HepG2 (cell line): Measurements from ENCODE around the gene FRRS1.

Source experiments
- CBFB ChIP-seq: sonication (generic); formaldehyde crosslinking; IDR thresholded peaks from 2 replicates; pipeline ENCODE4 v1.4.0; 2020; ENCODE audit warnings: missing genetic modification reagents
- POLR2AphosphoS5 ChIP-seq: IDR thresholded peaks from 2 replicates; pipeline ENCODE4 v1.6.1; 2012; ENCODE audit warnings: low read depth, low read length
- TF ChIP-seq, protein P1 (sequence below), 2 experiments: IDR thresholded peaks; 2 replicates each; pipeline ENCODE4 v1.6.1; 2011 to 2012; ENCODE audit warnings: low read length in 2 of 2, borderline replicate concordance in 1 of 2, low read depth in 1 of 2, mild to moderate bottlenecking in 1 of 2, moderate library complexity in 1 of 2
- TF ChIP-seq, protein P2 (sequence below): sonication (generic); formaldehyde crosslinking; IDR thresholded peaks from 2 replicates; pipeline ENCODE4 v1.5.0; 2020; ENCODE audit warnings: mild to moderate bottlenecking, missing genetic modification reagents, moderate library complexity
- TF ChIP-seq, protein P3 (sequence below): sonication (generic); formaldehyde crosslinking; IDR thresholded peaks from 2 replicates; pipeline ENCODE4 v1.8.1; 2022; ENCODE audit warnings: low read depth, mild to moderate bottlenecking, missing genetic modification reagents

DNA sequence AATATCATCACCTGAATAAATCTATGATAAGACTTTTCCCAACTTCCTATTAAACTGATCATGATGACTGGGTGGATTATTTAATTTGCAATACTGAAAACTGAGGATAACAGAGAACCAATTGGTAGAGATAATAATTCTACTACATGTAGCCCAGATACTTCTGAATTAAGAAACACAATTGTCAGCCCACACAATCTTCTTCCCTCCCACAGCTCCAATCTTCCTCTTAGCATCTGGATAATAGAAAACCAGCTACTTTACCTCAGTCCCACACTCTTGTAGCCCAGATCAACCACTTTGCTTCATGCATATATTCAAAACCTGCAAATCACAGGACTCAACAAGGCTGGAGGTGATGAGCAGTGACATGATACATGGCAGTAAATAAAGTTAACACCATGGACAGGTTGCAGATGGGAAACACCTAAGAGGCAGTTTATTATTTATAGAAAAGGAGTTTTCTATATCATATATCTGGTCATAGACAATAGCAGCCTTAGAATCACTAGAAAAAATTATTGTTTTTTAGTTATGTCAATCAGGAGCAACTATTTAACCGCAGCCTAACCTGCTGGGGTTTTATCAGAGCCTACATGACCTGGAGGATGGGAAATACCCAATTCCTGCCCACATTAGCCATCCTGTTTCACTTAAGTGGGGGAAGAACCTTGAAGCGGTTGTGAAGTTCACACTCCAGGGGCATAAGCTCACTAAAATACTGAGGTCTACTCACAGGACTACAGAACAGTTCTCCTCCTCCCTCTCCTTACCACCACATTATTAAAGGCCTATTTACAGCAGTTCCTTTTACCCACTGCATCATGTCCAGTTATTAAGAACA, 16.7 kb downstream of the FRRS1 start:
- TF ChIP-seq, protein P1, sequence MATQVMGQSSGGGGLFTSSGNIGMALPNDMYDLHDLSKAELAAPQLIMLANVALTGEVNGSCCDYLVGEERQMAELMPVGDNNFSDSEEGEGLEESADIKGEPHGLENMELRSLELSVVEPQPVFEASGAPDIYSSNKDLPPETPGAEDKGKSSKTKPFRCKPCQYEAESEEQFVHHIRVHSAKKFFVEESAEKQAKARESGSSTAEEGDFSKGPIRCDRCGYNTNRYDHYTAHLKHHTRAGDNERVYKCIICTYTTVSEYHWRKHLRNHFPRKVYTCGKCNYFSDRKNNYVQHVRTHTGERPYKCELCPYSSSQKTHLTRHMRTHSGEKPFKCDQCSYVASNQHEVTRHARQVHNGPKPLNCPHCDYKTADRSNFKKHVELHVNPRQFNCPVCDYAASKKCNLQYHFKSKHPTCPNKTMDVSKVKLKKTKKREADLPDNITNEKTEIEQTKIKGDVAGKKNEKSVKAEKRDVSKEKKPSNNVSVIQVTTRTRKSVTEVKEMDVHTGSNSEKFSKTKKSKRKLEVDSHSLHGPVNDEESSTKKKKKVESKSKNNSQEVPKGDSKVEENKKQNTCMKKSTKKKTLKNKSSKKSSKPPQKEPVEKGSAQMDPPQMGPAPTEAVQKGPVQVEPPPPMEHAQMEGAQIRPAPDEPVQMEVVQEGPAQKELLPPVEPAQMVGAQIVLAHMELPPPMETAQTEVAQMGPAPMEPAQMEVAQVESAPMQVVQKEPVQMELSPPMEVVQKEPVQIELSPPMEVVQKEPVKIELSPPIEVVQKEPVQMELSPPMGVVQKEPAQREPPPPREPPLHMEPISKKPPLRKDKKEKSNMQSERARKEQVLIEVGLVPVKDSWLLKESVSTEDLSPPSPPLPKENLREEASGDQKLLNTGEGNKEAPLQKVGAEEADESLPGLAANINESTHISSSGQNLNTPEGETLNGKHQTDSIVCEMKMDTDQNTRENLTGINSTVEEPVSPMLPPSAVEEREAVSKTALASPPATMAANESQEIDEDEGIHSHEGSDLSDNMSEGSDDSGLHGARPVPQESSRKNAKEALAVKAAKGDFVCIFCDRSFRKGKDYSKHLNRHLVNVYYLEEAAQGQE (IDR thresholded peaks at IDR 0.05; ENCODE audit: borderline replicate concordance in 1 of 2, low read depth in 1 of 2, low read length in 2 of 2), result no peak
- TF ChIP-seq, protein P2, sequence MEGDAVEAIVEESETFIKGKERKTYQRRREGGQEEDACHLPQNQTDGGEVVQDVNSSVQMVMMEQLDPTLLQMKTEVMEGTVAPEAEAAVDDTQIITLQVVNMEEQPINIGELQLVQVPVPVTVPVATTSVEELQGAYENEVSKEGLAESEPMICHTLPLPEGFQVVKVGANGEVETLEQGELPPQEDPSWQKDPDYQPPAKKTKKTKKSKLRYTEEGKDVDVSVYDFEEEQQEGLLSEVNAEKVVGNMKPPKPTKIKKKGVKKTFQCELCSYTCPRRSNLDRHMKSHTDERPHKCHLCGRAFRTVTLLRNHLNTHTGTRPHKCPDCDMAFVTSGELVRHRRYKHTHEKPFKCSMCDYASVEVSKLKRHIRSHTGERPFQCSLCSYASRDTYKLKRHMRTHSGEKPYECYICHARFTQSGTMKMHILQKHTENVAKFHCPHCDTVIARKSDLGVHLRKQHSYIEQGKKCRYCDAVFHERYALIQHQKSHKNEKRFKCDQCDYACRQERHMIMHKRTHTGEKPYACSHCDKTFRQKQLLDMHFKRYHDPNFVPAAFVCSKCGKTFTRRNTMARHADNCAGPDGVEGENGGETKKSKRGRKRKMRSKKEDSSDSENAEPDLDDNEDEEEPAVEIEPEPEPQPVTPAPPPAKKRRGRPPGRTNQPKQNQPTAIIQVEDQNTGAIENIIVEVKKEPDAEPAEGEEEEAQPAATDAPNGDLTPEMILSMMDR (CRISPR knock-in tag), result no peak
- TF ChIP-seq CBFB (CRISPR knock-in tag) (no peak), POLR2AphosphoS5 (no peak)
- TF ChIP-seq, protein P3, sequence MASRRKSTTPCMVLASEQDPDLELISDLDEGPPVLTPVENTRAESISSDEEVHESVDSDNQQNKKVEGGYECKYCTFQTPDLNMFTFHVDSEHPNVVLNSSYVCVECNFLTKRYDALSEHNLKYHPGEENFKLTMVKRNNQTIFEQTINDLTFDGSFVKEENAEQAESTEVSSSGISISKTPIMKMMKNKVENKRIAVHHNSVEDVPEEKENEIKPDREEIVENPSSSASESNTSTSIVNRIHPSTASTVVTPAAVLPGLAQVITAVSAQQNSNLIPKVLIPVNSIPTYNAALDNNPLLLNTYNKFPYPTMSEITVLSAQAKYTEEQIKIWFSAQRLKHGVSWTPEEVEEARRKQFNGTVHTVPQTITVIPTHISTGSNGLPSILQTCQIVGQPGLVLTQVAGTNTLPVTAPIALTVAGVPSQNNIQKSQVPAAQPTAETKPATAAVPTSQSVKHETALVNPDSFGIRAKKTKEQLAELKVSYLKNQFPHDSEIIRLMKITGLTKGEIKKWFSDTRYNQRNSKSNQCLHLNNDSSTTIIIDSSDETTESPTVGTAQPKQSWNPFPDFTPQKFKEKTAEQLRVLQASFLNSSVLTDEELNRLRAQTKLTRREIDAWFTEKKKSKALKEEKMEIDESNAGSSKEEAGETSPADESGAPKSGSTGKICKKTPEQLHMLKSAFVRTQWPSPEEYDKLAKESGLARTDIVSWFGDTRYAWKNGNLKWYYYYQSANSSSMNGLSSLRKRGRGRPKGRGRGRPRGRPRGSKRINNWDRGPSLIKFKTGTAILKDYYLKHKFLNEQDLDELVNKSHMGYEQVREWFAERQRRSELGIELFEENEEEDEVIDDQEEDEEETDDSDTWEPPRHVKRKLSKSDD, result no peak
